OCI-LY3 (cell line): ENCODE data around the gene STK32C.

Experiments used
- H2AFZ ChIP-seq: fragments of 200-600, 300-600 bp; shearing (Covaris generic); 2 replicates; pipeline ENCODE4 v1.6.0; 2014; ENCODE audit warnings: antibody characterized with exemption, low read depth, low read length
- H3K27ac ChIP-seq: fragments of 200-600, 300-600 bp; sonication (generic); 2 replicates; pipeline ENCODE4 v1.5.1; 2014; ENCODE audit warnings: mild to moderate bottlenecking, low read length, moderate library complexity, mixed read lengths
- H3K27me3 ChIP-seq: fragments of 200-600, 300-600 bp; sonication (generic); 2 replicates; pipeline ENCODE4 v1.6.1; 2014; ENCODE audit warnings: low read depth, low read length, mixed read lengths
- H3K36me3 ChIP-seq: fragments of 200-600, 300-600 bp; sonication (generic); replicated peaks from 2 replicates; pipeline ENCODE3; 2014; ENCODE audit warnings: low read depth, low read length, mixed read lengths
- H3K4me1 ChIP-seq: fragments of 300-600, 200-600 bp; sonication (generic); 2 replicates; pipeline ENCODE4 v1.6.1; 2014; ENCODE audit warnings: low read length, mixed read lengths
- H3K4me2 ChIP-seq: fragments of 200-600, 300-600 bp; sonication (generic); 2 replicates; pipeline ENCODE4 v1.6.1; 2014; ENCODE audit warnings: low read length, mixed read lengths
- H3K4me3 ChIP-seq: fragments of 300-600, 200-600 bp; sonication (generic); 2 replicates; pipeline ENCODE4 v1.5.1; 2014; ENCODE audit warnings: antibody characterized with exemption, mild to moderate bottlenecking, low read length, moderate library complexity
- H3K79me2 ChIP-seq: fragments of 300-600, 200-600 bp; shearing (Covaris generic); 2 replicates; pipeline ENCODE4 v1.6.1; 2014; ENCODE audit warnings: mild to moderate bottlenecking, low read length, mixed read lengths
- H3K9ac ChIP-seq: fragments of 300-600, 200-600 bp; shearing (Covaris generic); 2 replicates; pipeline ENCODE4 v1.6.0; 2014; ENCODE audit warnings: mild to moderate bottlenecking, low read length, moderate library complexity
- H3K9me3 ChIP-seq: fragments of 200-600, 300-600 bp; shearing (Covaris generic); 2 replicates; pipeline ENCODE4 v1.6.1; 2014; ENCODE audit warnings: low read length, mixed read lengths; ENCODE audit not compliant: insufficient read depth
- H4K20me1 ChIP-seq: fragments of 200-600, 300-600 bp; sonication (generic); 2 replicates; pipeline ENCODE4 v1.6.1; 2016; ENCODE audit warnings: low read length, mixed read lengths; ENCODE audit not compliant: insufficient read depth
- CTCF ChIP-seq: fragments of 200-600, 300-600 bp; sonication (generic); IDR thresholded peaks from 2 replicates; pipeline ENCODE4 v1.5.1; 2014; ENCODE audit warnings: antibody characterized with exemption, low read length, low read depth
- EZH2phosphoT487 ChIP-seq: fragments of 200-600 bp; shearing (Covaris generic); IDR thresholded peaks from 2 replicates; pipeline ENCODE4 v1.6.1; 2018; ENCODE audit warnings: antibody characterized with exemption, mixed run types, low read depth

Gene STK32C

GRCh38 chr10:132204078-132204780 is 103.5 kb downstream of the STK32C start:
- TF ChIP-seq EZH2phosphoT487 (no peak), CTCF (no peak)
- H3K9me3 ChIP-seq: no peaks in the 10 kb centered on the region
- H3K9ac ChIP-seq: no peak overlapping the region
- H3K4me1 ChIP-seq: no peaks in the 10 kb centered on the region
- no peaks in the 10 kb centered on the region for H3K79me2 ChIP-seq
- no peaks in the 10 kb centered on the region for H3K27me3 ChIP-seq
- H3K4me2 ChIP-seq: no peak overlapping the region
- no peaks in the 10 kb centered on the region for H4K20me1 ChIP-seq
- H3K36me3 ChIP-seq: no peaks in the 10 kb centered on the region
- H2AFZ ChIP-seq: no peak overlapping the region
- H3K4me3 ChIP-seq: no peak overlapping the region
- H3K27ac ChIP-seq: no peak overlapping the region

DNA sequence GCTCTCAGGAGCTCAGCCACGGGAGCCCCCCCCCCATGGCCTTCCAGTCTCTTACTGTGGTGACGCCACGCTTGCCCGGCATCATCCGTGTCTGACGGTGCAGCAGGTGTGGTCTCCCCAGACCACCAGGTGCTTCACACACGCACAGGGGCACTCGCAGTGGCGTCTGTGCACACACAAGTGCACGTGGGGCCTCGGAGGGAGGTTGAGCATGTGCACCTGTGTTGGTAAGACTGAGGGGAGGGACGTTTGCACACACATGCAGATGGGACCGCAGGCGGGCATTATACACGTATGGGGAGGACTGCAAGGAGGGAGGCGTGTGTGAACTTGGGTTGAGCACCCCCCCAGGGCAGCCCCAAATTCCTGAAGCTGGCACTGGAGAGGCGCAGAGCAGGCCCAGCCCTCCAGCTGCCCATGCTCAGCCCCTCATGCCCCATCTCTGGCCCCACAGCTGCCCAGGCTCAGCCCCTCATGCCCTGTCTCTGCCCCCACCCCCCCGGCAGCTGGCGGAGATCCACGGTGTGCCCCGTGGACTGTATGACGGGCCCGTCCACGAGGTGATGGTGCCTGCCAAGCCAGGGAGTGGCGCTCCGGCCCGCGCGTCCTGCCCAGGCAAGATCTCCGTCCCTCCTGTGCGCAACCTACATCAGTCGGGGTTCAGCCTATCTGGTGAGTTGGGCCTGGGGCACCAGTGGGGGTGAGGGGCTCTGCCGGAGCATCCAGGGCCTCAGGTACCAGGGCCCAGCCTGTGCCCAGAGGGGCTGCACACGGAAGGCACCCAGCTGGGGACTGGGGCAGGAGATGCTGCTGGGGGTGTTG is 104.3 kb downstream of the STK32C start:
- Histone ChIP-seq H3K9me3 (no peaks in the 10 kb centered on the region), H3K4me3 (no peak overlapping the region), H2AFZ (no peak overlapping the region), H3K27me3 (no peaks in the 10 kb centered on the region), H4K20me1 (no peaks in the 10 kb centered on the region), H3K27ac (no peak overlapping the region), H3K4me2 (no peak overlapping the region), H3K79me2 (no peaks in the 10 kb centered on the region), H3K4me1 (no peaks in the 10 kb centered on the region), H3K36me3 (no peaks in the 10 kb centered on the region), H3K9ac (no peak overlapping the region)
- TF ChIP-seq EZH2phosphoT487: no peak
- TF ChIP-seq CTCF: no peak

- Histone ChIP-seq H2AFZ (no peak overlapping the region), H3K79me2 (no peaks in the 10 kb centered on the region), H4K20me1 (no peaks in the 10 kb centered on the region), H3K27ac (no peak overlapping the region), H3K27me3 (no peaks in the 10 kb centered on the region), H3K9me3 (no peaks in the 10 kb centered on the region), H3K4me1 (no peaks in the 10 kb centered on the region), H3K4me3 (no peak overlapping the region), H3K36me3 (no peaks in the 10 kb centered on the region), H3K4me2 (no peak overlapping the region), H3K9ac (no peak overlapping the region)
- TF ChIP-seq CTCF (no peak), EZH2phosphoT487 (no peak)
Measured at GRCh38 chr10:132202070-132202970, 105.4 kb downstream of the STK32C start.
